ENCODE results near the gene RALGPS1.

The RALGPS1 gene

DNA sequence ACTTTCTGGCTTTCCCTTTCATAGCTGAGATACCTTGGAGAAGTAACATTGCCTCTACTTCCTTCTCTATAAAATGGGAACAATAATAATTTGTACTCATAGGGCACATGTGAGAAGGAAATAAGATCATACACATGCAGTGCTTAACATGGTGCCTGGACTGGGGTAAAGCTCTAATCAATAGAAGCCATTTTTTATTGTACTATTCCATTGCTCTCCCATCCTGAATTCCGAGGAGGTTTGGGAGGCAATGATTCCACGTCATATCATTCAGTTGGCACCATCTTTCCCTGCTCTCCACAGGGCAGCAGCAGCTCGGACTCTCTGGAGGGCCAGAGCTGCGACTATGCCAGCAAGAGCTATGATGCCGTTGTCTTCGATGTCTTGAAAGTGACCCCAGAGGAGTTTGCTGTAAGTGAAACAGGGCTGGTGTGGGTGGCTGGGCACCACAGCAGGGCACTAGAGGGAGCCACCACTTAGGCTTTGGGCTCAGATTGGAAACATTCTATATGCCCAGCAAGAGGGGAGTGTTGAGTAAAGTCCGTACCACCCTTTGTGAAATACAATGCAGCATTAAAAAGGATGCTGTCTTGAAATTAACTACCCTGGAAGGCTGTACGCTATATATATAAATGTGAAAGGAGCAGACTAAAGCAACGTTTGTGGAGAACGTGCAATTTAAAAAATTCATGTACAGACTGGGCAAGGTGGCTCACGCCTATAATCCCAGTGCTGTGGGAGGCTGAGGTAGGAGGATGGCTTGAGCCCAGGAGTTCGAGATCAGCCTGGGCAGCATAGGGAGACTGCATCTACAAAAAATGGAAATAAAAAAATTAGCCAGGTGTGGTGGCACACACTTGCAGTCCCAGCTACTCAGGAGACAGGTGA is 51.2 kb downstream of the RALGPS1 start:
- peak; percentile 58 for DNase-seq (ENCODE audit: low read depth)
- peak; percentile 96 for TF ChIP-seq CTCF (conservative IDR thresholded peaks at IDR 0.05; ENCODE audit: low read length)

GRCh38 chr9:126971261-126971660 is 56.7 kb downstream of the RALGPS1 start:
- no peak overlapping the region for H3K4me3 ChIP-seq (ENCODE audit: low read length)
- no peak for DNase-seq (ENCODE audit: low read depth)
- TF ChIP-seq CTCF (conservative IDR thresholded peaks at IDR 0.05; ENCODE audit: low read length), result no peak

More for the DNA sequence above, 51.2 kb downstream of the RALGPS1 start:
- no peak overlapping the region for H3K4me3 ChIP-seq (ENCODE audit: low read length)

DNA sequence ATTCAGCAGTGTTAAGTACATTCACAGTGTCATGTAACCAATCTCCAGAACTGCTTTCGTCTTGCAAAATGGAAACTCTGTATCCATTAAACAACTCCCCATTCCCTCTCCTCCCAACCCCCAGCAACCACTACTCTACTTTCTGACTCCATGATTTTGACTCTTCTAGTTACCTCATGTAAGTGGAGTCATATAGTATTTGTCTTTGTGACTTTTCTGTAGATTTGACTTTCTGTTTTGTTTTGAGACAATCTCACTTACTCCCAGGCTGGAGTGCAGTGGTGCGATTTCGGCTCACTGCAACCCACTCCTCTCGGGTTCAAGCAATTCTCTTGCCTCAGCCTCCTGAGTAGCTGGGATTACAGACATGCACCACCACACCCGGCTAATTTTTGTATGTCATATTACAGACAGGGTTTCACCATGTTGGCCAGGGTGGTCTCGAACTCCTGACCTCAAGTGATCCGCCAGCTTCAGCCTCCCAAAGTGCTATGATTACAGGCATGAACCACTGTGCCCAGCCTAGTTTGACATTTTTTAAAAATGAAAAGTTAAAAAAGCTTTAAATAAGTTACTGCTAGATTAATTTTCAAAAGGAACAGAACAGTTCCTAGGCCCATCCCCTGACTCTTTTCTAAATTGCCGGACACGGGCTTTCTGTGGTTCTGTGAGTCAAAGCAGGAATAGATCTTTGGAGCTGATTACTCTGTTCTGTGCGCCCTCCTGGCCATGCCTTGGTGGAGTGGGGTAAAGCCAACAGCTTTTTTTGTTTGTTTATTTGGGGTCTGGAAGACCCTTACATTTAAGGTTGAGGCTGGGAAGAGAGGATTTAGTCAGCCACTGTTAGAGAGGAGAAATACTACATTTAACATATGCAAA is 59.3 kb downstream of the RALGPS1 start:
- DNase-seq (ENCODE audit: low read depth), result no peak
- no peak overlapping the region for H3K4me3 ChIP-seq (ENCODE audit: low read length)
- TF ChIP-seq CTCF (conservative IDR thresholded peaks at IDR 0.05; ENCODE audit: low read length), result no peak

DNA sequence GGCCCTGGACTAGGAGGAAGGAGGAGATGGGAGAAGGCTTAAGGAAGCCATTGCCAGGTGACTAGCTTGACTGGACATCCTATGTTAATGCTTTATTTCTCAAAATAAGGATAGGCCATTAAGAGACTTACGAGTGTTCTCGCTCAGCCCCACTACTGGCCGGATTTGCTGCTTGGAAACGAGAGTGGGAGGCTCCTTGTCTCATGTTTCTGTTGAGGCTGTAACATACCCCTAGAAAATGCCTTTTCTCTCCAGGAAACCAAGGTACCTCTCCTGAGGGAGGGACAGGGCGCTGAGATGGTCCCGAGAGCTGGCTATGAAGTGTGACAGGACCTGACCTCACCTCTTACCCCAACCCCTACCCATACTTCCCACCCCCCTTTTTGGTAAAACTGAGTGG is 60.0 kb downstream of the RALGPS1 start:
- no peak for TF ChIP-seq CTCF (conservative IDR thresholded peaks at IDR 0.05; ENCODE audit: low read length)
- no peak overlapping the region for H3K4me3 ChIP-seq (ENCODE audit: low read length)
- DNase-seq (ENCODE audit: low read depth), result no peak

DNA sequence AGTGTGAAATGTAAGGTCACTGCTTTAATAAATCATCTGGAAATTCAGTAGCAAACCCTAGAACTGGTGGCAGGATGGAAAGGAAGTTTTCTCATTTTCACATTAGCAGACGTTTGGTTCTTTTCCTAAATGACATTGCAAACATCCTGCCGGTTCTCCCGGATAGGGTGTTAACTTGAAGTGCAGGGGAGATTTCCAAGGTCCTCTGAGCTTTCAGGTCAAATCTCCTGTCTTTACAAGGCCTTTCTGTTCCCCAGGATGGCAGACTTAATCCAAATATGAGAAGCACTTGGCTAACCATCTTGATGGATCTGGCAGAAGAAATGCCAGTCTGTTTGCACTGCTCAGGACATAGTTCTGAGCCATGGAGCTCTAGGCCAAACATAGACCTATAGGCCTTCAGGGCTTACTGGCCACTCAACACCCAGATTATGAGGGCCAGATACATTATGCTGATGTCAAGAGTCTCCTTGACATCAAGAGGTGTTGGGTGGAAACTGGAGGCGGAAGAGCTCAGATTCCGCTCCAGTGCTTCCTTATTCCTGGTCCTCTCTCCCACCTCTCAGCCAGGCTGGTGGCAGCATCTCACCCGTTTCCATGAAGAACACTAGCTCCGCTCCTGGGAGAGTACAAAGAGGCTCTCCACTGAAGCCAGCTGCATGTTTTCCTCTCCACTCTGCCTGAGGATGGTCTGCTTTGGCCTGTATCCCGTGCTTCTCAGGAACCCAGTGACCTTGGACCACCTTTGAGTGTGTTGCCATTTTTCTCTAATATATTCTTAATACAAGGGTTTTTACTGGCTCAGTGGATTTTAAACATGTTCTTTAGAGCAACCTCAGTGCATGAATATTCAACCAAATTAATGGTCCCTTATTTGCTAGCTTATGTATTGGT is 61.0 kb downstream of the RALGPS1 start:
- TF ChIP-seq CTCF (conservative IDR thresholded peaks at IDR 0.05; ENCODE audit: low read length), result no peak
- DNase-seq (ENCODE audit: low read depth), result no peak
- no peak overlapping the region for H3K4me3 ChIP-seq (ENCODE audit: low read length)

DNA sequence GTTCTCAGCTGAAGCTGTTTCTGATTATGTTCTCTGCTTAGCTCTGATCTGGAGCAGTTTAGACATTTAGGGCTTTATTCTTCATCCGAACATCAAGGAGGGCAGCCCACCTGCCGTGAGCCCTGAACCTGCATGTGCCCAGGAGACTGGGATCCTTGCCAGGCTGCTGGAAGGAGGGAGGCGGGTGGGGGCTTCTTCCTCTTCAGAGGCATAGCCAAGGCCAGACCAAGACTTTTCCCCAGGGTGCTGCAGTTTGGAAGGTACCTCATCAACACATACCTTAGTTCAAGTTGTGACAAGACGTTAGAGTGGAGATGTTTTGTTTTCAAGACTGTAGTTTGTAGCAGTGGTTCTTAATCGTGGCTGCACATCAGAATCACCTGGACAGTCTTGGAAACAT is 64.9 kb downstream of the RALGPS1 start:
- H3K4me3 ChIP-seq (ENCODE audit: low read length), result no peak overlapping the region
- no peak for DNase-seq (ENCODE audit: low read depth)
- TF ChIP-seq CTCF (conservative IDR thresholded peaks at IDR 0.05; ENCODE audit: low read length), result no peak
